H1 (cell line): ENCODE measurements around the gene SSNA1. TPM values are rescaled to one million over a fixed set of nuclear protein-coding genes. Genes with fewer than 3 reads are reported as not detected.
A peak's percentile ranks its signal among the peaks of the same experiment; 100 is the strongest.

ENCODE experiments used
- BACH1 ChIP-seq: IDR thresholded peaks from 2 replicates; pipeline ENCODE4 v1.6.1; 2012; ENCODE audit warnings: low read length, improper control_type of control experiment
- KDM5A ChIP-seq: fragments of 200-600 bp; IDR thresholded peaks from 2 replicates; pipeline ENCODE4 v1.7.1; 2012; ENCODE audit warnings: mild to moderate bottlenecking, low read length, inconsistent platforms, mixed read lengths
- NRF1 ChIP-seq: IDR thresholded peaks from 2 replicates; pipeline ENCODE4 v1.6.1; 2011; ENCODE audit warnings: mild to moderate bottlenecking, low read depth, low read length, improper control_type of control experiment
- RNF2 ChIP-seq: fragments of 200-900, 300-1000 bp; sonication (generic); IDR thresholded peaks from 2 replicates; pipeline ENCODE4 v1.7.1; 2016; ENCODE audit warnings: borderline replicate concordance, low read depth, mild to moderate bottlenecking, antibody characterized with exemption, low read length; ENCODE audit not compliant: poor library complexity, severe bottlenecking; ENCODE audit errors: missing control alignments
- SIX5 ChIP-seq: IDR thresholded peaks from 2 replicates; pipeline ENCODE4 v1.6.1; 2011; ENCODE audit warnings: mild to moderate bottlenecking, low read depth, low read length
- ZNF274 ChIP-seq: IDR thresholded peaks from 2 replicates; pipeline ENCODE4 v1.7.0; 2012; ENCODE audit warnings: low read length, borderline replicate concordance; ENCODE audit errors: extremely low read depth
- polyA plus RNA-seq, 7 experiments: library from polyadenylated mRNA; depleted of rRNA in 3 of 7; stranded (reverse) in 5 of 7; unstranded in 2 of 7; fragments of >200 nt in 5 of 7; fragments of 200-250 nt in 2 of 7; gene quantifications; 1 replicate in 5 of 7; 2 replicates in 1 of 7; 4 replicates in 1 of 7; pipeline versions ENCODE4 v1.2.1 to v1.2.3, GENCODE V29; 2011 to 2013; ENCODE audit warnings: missing spikeins in 2 of 7, mixed read lengths in 2 of 7
- total RNA-seq: library from RNA; stranded (reverse); fragmentation: NEBNext Ultra II Directional; extraction: Animal tissue kit (Norgen Biotek cat#: 25700); gene quantifications from 2 replicates; pipeline ENCODE4 v1.2.1, GENCODE V29; 2021

Gene SSNA1
- total and polyA plus RNA-seq, 2 of the 8 experiments (the other 6 are each of a cell fraction or from before 2014, with no cell fraction given) = 87.3 to 157 TPM

DNA sequence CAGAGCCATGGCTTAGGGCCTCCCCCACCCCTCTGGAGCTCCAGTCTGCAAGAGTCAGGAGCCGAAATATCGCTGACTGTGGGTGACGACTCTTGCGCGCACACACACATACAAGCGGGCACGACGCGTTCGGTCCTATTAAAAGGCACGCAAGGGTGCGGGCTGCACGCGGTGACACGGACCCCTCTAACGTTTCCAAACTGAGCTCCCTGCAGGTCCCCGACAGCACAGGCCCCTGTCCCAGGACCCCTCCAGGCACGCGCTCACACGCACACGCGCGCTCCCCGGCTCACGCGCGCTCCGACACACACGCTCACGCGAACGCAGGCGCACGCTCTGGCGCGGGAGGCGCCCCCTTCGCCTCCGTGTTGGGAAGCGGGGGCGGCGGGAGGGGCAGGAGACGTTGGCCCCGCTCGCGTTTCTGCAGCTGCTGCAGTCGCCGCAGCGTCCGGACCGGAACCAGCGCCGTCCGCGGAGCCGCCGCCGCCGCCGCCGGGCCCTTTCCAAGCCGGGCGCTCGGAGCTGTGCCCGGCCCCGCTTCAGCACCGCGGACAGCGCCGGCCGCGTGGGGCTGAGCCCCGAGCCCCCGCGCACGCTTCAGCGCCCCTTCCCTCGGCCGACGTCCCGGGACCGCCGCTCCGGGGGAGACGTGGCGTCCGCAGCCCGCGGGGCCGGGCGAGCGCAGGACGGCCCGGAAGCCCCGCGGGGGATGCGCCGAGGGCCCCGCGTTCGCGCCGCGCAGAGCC lies 49.6 kb upstream of the SSNA1 start, which contains the start of gene GRIN1 (continued):
- TF ChIP-seq BACH1 = 0 out of 2 replicates have a peak, but pooled peaks have one; percentile 60
- TF ChIP-seq RNF2 = peak; percentile 22
- TF ChIP-seq KDM5A = no peak
- no peak for TF ChIP-seq NRF1
- no peak for TF ChIP-seq SIX5
- no peak for TF ChIP-seq ZNF274
- TF ChIP-seq, all 59 proteins: peak for 8
